Inflammatory macrophage treated with lipopolysaccharide for 4 hours (primary cell): Measurements from ENCODE around the gene LIMCH1.
"Not testable (repeated sequence)": the region's sequence is repeated elsewhere in the genome, so short reads cannot be mapped to it uniquely, and the experiment has no call there.

Source experiments
- DNase-seq: peaks from one replicate; pipeline ENCODE4 v3.0.0-alpha.2; 2020

Gene LIMCH1

GRCh38 chr4:41538017-41538733 lies at the start of gene LIMCH1:
Gene LIMCH1, plus strand, starts transcription at chr4:41538157. Its CDS starts 67,839 bp downstream, at chr4:41605996.
- peak; percentile 27 for DNase-seq

- not testable (repeated sequence) for DNase-seq
These were observed 46.8 kb upstream of the LIMCH1 start for GRCh38 chr4:41491081-41491576.

- DNase-seq, result no peak
These were observed 41.0 kb upstream of the LIMCH1 start for GRCh38 chr4:41496977-41497376.

- DNase-seq, result no peak
These were observed 39.8 kb upstream of the LIMCH1 start for GRCh38 chr4:41498177-41498576.

GRCh38 chr4:41504167-41504818 lies 33.7 kb upstream of the LIMCH1 start:
- no peak for DNase-seq

GRCh38 chr4:41505161-41505661 lies 32.7 kb upstream of the LIMCH1 start:
- no peak for DNase-seq

- no peak for DNase-seq
These were observed 31.8 kb upstream of the LIMCH1 start for GRCh38 chr4:41506130-41506529.

- DNase-seq, result no peak
These were observed 30.5 kb upstream of the LIMCH1 start for GRCh38 chr4:41507291-41507947.

- DNase-seq, result no peak
These were observed 28.5 kb upstream of the LIMCH1 start for GRCh38 chr4:41509451-41509866.

- DNase-seq, result no peak
These were observed 27.8 kb upstream of the LIMCH1 start for GRCh38 chr4:41510179-41510578.

GRCh38 chr4:41512136-41512535 lies 25.8 kb upstream of the LIMCH1 start:
- DNase-seq, result peak; percentile 83

- DNase-seq, result peak; percentile 80
These were observed 25.4 kb upstream of the LIMCH1 start for GRCh38 chr4:41512596-41512995.

GRCh38 chr4:41514169-41514568 lies 23.8 kb upstream of the LIMCH1 start:
- no peak for DNase-seq

GRCh38 chr4:41514766-41515481 lies 23.0 kb upstream of the LIMCH1 start:
- DNase-seq, result peak; percentile 71

- no peak for DNase-seq
These were observed 20.8 kb upstream of the LIMCH1 start for GRCh38 chr4:41517121-41517520.

- no peak for DNase-seq
These were observed 20.2 kb upstream of the LIMCH1 start for GRCh38 chr4:41517747-41518146.

GRCh38 chr4:41524425-41524824 lies 13.5 kb upstream of the LIMCH1 start:
- no peak for DNase-seq

GRCh38 chr4:41525129-41525528 lies 12.8 kb upstream of the LIMCH1 start:
- no peak for DNase-seq

GRCh38 chr4:41526628-41527027 lies 11.3 kb upstream of the LIMCH1 start:
- DNase-seq, result no peak

GRCh38 chr4:41528512-41529205 lies 9.3 kb upstream of the LIMCH1 start:
- no peak for DNase-seq

- DNase-seq, result no peak
These were observed 7.2 kb upstream of the LIMCH1 start for GRCh38 chr4:41530741-41531140.

GRCh38 chr4:41532336-41532735 lies 5.6 kb upstream of the LIMCH1 start:
- no peak for DNase-seq
